Mesendoderm (in vitro differentiated cells): Measurements from ENCODE around the gene HOMER2.

Experiments used
- DNase-seq: peaks from one replicate; pipeline ENCODE4 v3.0.0; 2013
- H2AK5ac ChIP-seq: 2 replicates; pipeline ENCODE4 v1.6.1; 2013; ENCODE audit warnings: low read length, inconsistent platforms
- H2BK120ac ChIP-seq: 2 replicates; pipeline ENCODE4 v1.6.1; 2013; ENCODE audit warnings: low read depth, mild to moderate bottlenecking, low read length, moderate library complexity, mixed read lengths
- H2BK15ac ChIP-seq: replicated peaks from 2 replicates; pipeline ENCODE4 v1.6.1; 2013; ENCODE audit warnings: low read depth, mild to moderate bottlenecking, moderate library complexity
- H2BK5ac ChIP-seq: 2 replicates; pipeline ENCODE4 v1.6.1; 2013; ENCODE audit warnings: low read length, inconsistent platforms
- H3K18ac ChIP-seq: 2 replicates; pipeline ENCODE4 v1.6.1; 2013; ENCODE audit warnings: mild to moderate bottlenecking, low read length, mixed read lengths
- H3K23ac ChIP-seq: one replicate; pipeline ENCODE4 v1.6.1; 2013; ENCODE audit warnings: low read length
- H3K27ac ChIP-seq: 2 replicates; pipeline ENCODE4 v1.5.1; 2013; ENCODE audit warnings: low read depth, mild to moderate bottlenecking, inconsistent platforms, low read length, moderate library complexity
- H3K27me3 ChIP-seq: 2 replicates; pipeline ENCODE4 v1.6.1; 2013; ENCODE audit warnings: low read length, control low read depth, mild to moderate bottlenecking, inconsistent platforms; ENCODE audit not compliant: insufficient read depth, poor library complexity
- H3K36me3 ChIP-seq: 2 replicates; pipeline ENCODE4 v1.6.1; 2013; ENCODE audit warnings: low read length, inconsistent platforms; ENCODE audit not compliant: control insufficient read depth, insufficient read depth
- H3K4ac ChIP-seq: one replicate; pipeline ENCODE4 v1.6.1; 2013; ENCODE audit warnings: low read depth, mild to moderate bottlenecking, low read length, moderate library complexity
- H3K4me1 ChIP-seq: 2 replicates; pipeline ENCODE4 v1.6.1; 2013; ENCODE audit warnings: low read depth, low read length, inconsistent platforms; ENCODE audit not compliant: control insufficient read depth
- H3K4me2 ChIP-seq: 2 replicates; pipeline ENCODE4 v1.6.1; 2013; ENCODE audit warnings: low read length
- H3K4me3 ChIP-seq: 2 replicates; pipeline ENCODE4 v1.5.1; 2013; ENCODE audit warnings: mild to moderate bottlenecking, low read length
- H3K56ac ChIP-seq: one replicate; pipeline ENCODE4 v1.6.1; 2013; ENCODE audit warnings: low read length
- H3K79me1 ChIP-seq: 2 replicates; pipeline ENCODE4 v1.6.1; 2013; ENCODE audit warnings: low read length, inconsistent platforms
- H3K79me2 ChIP-seq: 2 replicates; pipeline ENCODE4 v1.6.1; 2013; ENCODE audit warnings: mild to moderate bottlenecking, low read length; ENCODE audit not compliant: control insufficient read depth, insufficient read depth
- H3K9ac ChIP-seq: 2 replicates; pipeline ENCODE4 v1.6.1; 2013; ENCODE audit warnings: low read length, inconsistent platforms
- H4K5ac ChIP-seq: one replicate; pipeline ENCODE4 v1.6.1; 2013; ENCODE audit warnings: low read length
- H4K8ac ChIP-seq: one replicate; pipeline ENCODE4 v1.6.1; 2013; ENCODE audit warnings: low read depth, mild to moderate bottlenecking, control low read depth, low read length, moderate library complexity
- WGBS: extraction: QIAGEN DNeasy Blood & Tissue Kit; methylation state at CpG from one replicate; pipeline ENCODE4 v1.1.7; 2013; ENCODE audit warnings: low lambda C conversion rate, missing lambda C conversion rate; ENCODE audit not compliant: insufficient coverage; ENCODE audit errors: extremely low coverage; 5-methylcytosine and 5-hydroxymethylcytosine counted together

The HOMER2 gene

GRCh38 chr15:82877825-82878224 lies 74.7 kb downstream of the HOMER2 start:
- no peak overlapping the region for H3K9ac ChIP-seq
- DNase-seq: no peak
- no peaks in the 10 kb centered on the region for H3K27me3 ChIP-seq
- no peak overlapping the region for H3K23ac ChIP-seq
- no peaks in the 10 kb centered on the region for H3K79me1 ChIP-seq
- H3K27ac ChIP-seq: no peak overlapping the region
- no peak overlapping the region for H2BK5ac ChIP-seq
- no peak overlapping the region for H3K18ac ChIP-seq
- no peaks in the 10 kb centered on the region for H3K4me1 ChIP-seq
- H2BK15ac ChIP-seq: no peak overlapping the region
- no peak overlapping the region for H3K4me2 ChIP-seq
- no peaks in the 10 kb centered on the region for H3K36me3 ChIP-seq
- H3K79me2 ChIP-seq: no peaks in the 10 kb centered on the region
- no peak overlapping the region for H3K56ac ChIP-seq
- no peak overlapping the region for H2AK5ac ChIP-seq
- no peak overlapping the region for H3K4ac ChIP-seq
- WGBS: no CpG with 5 or more reads among the region's 2 CpGs
- H4K5ac ChIP-seq: no peak overlapping the region
- no peak overlapping the region for H3K4me3 ChIP-seq
- H4K8ac ChIP-seq: no peak overlapping the region
- H2BK120ac ChIP-seq: no peak overlapping the region

GRCh38 chr15:82875411-82876003 lies 77.0 kb downstream of the HOMER2 start:
- H3K4me3 ChIP-seq: no peak overlapping the region
- H4K5ac ChIP-seq: no peak overlapping the region
- no CpG with 5 or more reads among the region's 7 CpGs for WGBS
- H3K4me2 ChIP-seq: no peak overlapping the region
- H2AK5ac ChIP-seq: no peak overlapping the region
- no peaks in the 10 kb centered on the region for H3K79me1 ChIP-seq
- no peak for DNase-seq
- H3K56ac ChIP-seq: no peak overlapping the region
- no peaks in the 10 kb centered on the region for H3K4me1 ChIP-seq
- no peak overlapping the region for H2BK120ac ChIP-seq
- H3K27ac ChIP-seq: no peak overlapping the region
- H3K4ac ChIP-seq: no peak overlapping the region
- no peak overlapping the region for H3K23ac ChIP-seq
- H3K79me2 ChIP-seq: no peaks in the 10 kb centered on the region
- no peak overlapping the region for H2BK15ac ChIP-seq
- H2BK5ac ChIP-seq: no peak overlapping the region
- H4K8ac ChIP-seq: no peak overlapping the region
- no peak overlapping the region for H3K18ac ChIP-seq
- no peaks in the 10 kb centered on the region for H3K36me3 ChIP-seq
- H3K9ac ChIP-seq: no peak overlapping the region
- H3K27me3 ChIP-seq: no peaks in the 10 kb centered on the region

GRCh38 chr15:82874961-82875360 lies 77.6 kb downstream of the HOMER2 start:
- DNase-seq: no peak
- Histone ChIP-seq H3K36me3 (no peaks in the 10 kb centered on the region), H3K23ac (no peak overlapping the region), H2BK120ac (no peak overlapping the region), H3K4me1 (no peaks in the 10 kb centered on the region), H2AK5ac (no peak overlapping the region), H3K27ac (no peak overlapping the region), H3K27me3 (no peaks in the 10 kb centered on the region), H2BK15ac (no peak overlapping the region), H3K79me2 (no peaks in the 10 kb centered on the region), H4K5ac (no peak overlapping the region), H3K79me1 (no peaks in the 10 kb centered on the region), H4K8ac (no peak overlapping the region), H2BK5ac (no peak overlapping the region), H3K18ac (no peak overlapping the region), H3K4ac (no peak overlapping the region), H3K56ac (no peak overlapping the region), H3K4me2 (no peak overlapping the region), H3K4me3 (no peak overlapping the region), H3K9ac (no peak overlapping the region)
- no CpG with 5 or more reads among the region's 10 CpGs for WGBS

GRCh38 chr15:82874267-82874666 lies 78.3 kb downstream of the HOMER2 start:
- DNase-seq: no peak

GRCh38 chr15:82873000-82873680 lies 79.4 kb downstream of the HOMER2 start:
- H4K5ac ChIP-seq: no peak overlapping the region
- no CpG with 5 or more reads among the region's 7 CpGs for WGBS
- H2AK5ac ChIP-seq: no peak overlapping the region
- no peak overlapping the region for H3K9ac ChIP-seq
- H3K4ac ChIP-seq: no peak overlapping the region
- no peak overlapping the region for H4K8ac ChIP-seq
- H3K36me3 ChIP-seq: no peaks in the 10 kb centered on the region
- no peak overlapping the region for H3K23ac ChIP-seq
- H3K4me3 ChIP-seq: no peak overlapping the region
- H3K18ac ChIP-seq: no peak overlapping the region
- no peaks in the 10 kb centered on the region for H3K27me3 ChIP-seq
- no peak overlapping the region for H3K56ac ChIP-seq
- no peak overlapping the region for H3K4me2 ChIP-seq
- no peak overlapping the region for H2BK15ac ChIP-seq
- no peak overlapping the region for H3K27ac ChIP-seq
- H3K4me1 ChIP-seq: no peaks in the 10 kb centered on the region
- no peak for DNase-seq
- H3K79me1 ChIP-seq: no peaks in the 10 kb centered on the region
- no peak overlapping the region for H2BK120ac ChIP-seq
- no peak overlapping the region for H2BK5ac ChIP-seq
- no peaks in the 10 kb centered on the region for H3K79me2 ChIP-seq

More at GRCh38 chr15:82874267-82874666, 78.3 kb downstream of the HOMER2 start:
- Histone ChIP-seq H2AK5ac (no peak overlapping the region), H3K9ac (no peak overlapping the region), H3K79me2 (no peaks in the 10 kb centered on the region), H3K23ac (no peak overlapping the region), H3K4me3 (no peak overlapping the region), H4K8ac (no peak overlapping the region), H2BK5ac (no peak overlapping the region), H3K4ac (no peak overlapping the region), H3K56ac (no peak overlapping the region), H3K4me2 (no peak overlapping the region), H3K18ac (no peak overlapping the region), H3K4me1 (no peaks in the 10 kb centered on the region), H4K5ac (no peak overlapping the region), H3K36me3 (no peaks in the 10 kb centered on the region), H3K27me3 (no peaks in the 10 kb centered on the region), H2BK15ac (no peak overlapping the region), H2BK120ac (no peak overlapping the region), H3K27ac (no peak overlapping the region), H3K79me1 (no peaks in the 10 kb centered on the region)
- WGBS: no CpG with 5 or more reads among the region's 1 CpG
